GM13976 (cell line): ENCODE results near the gene ALDH18A1.

ENCODE experiments used
- DNase-seq: peaks from one replicate; pipeline ENCODE4 v3.0.0; 2012; ENCODE audit warnings: low spot score
- CTCF ChIP-seq: IDR thresholded peaks from 2 replicates; pipeline ENCODE4 v1.5.1; 2012; ENCODE audit warnings: borderline replicate concordance, mild to moderate bottlenecking; ENCODE audit not compliant: insufficient read depth; ENCODE audit errors: extremely low read depth, missing control alignments, control extremely low read depth
- in situ Hi-C: fragments of 300-500 bp; cut with MboI; formaldehyde crosslinking; loops from one replicate; pipeline ENCODE4 v1.12.0; 2022; ENCODE audit warnings: low sequenced_read_pairs, mixed read lengths, inconsistent platforms; ENCODE audit not compliant: unreplicated experiment

ALDH18A1 gene

GRCh38 chr10:95561177-95561863 is 95.2 kb downstream of the ALDH18A1 start, which contains the start of gene SORBS1:
Gene SORBS1 (minus strand): TSS chr10:95561371. CDS start chr10:95441135, 120,236 bp downstream.
- in situ Hi-C loops = no loop called here
- peak; percentile 99 for DNase-seq
- no peak for TF ChIP-seq CTCF

- TF ChIP-seq CTCF = no peak
- peak; percentile 71 for DNase-seq
- in situ Hi-C loops = no loop called here
Observed at GRCh38 chr10:95560278-95561176, 96.0 kb downstream of the ALDH18A1 start.

- in situ Hi-C loops = no loop called here
- DNase-seq = no peak
- TF ChIP-seq CTCF = no peak
Observed at GRCh38 chr10:95559896-95560277, 96.6 kb downstream of the ALDH18A1 start.

GRCh38 chr10:95559471-95559870 is 97.0 kb downstream of the ALDH18A1 start:
- no peak for TF ChIP-seq CTCF
- in situ Hi-C loops = no loop called here
- no peak for DNase-seq

GRCh38 chr10:95558593-95559320 is 97.8 kb downstream of the ALDH18A1 start:
- in situ Hi-C loops = no loop called here
- DNase-seq = no peak
- no peak for TF ChIP-seq CTCF
